NB4 (cell line): ENCODE data around the gene DNAJC27.

ENCODE experiments used
- POLR2A ChIP-seq: IDR thresholded peaks from 2 replicates; pipeline ENCODE4 v1.6.1; 2011; ENCODE audit warnings: mild to moderate bottlenecking; ENCODE audit not compliant: insufficient read length; ENCODE audit errors: extremely low read depth
- TF ChIP-seq, protein P1 (sequence below): IDR thresholded peaks from one replicate; pipeline ENCODE4 v1.5.1; 2012; ENCODE audit warnings: low read depth, low read length
- TF ChIP-seq, protein P2 (sequence below): IDR thresholded peaks from 2 replicates; pipeline ENCODE4 v1.6.1; 2011; ENCODE audit warnings: low read depth, low read length

DNA sequence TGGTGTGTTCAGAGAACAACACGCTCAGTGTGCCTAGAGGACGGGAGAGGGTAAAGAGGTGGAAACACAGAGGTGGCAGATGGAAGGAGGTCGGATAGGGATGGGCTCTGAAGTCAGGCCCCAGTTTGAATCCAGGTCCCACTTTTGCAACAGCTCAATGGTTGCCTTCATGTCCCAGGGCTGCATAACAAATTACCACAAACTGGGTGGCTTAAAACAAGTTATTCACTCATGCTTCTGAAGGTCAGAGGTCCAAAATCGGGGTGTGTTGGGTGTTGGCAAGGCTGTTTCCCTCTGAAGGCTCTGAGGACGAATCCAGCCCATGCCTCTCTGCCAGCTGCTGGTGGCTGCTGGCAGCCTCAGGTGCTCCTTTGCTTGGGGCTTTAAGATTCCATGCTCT lies 39.0 kb downstream of the DNAJC27 start:
- TF ChIP-seq, protein P1, sequence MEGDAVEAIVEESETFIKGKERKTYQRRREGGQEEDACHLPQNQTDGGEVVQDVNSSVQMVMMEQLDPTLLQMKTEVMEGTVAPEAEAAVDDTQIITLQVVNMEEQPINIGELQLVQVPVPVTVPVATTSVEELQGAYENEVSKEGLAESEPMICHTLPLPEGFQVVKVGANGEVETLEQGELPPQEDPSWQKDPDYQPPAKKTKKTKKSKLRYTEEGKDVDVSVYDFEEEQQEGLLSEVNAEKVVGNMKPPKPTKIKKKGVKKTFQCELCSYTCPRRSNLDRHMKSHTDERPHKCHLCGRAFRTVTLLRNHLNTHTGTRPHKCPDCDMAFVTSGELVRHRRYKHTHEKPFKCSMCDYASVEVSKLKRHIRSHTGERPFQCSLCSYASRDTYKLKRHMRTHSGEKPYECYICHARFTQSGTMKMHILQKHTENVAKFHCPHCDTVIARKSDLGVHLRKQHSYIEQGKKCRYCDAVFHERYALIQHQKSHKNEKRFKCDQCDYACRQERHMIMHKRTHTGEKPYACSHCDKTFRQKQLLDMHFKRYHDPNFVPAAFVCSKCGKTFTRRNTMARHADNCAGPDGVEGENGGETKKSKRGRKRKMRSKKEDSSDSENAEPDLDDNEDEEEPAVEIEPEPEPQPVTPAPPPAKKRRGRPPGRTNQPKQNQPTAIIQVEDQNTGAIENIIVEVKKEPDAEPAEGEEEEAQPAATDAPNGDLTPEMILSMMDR = no peak
- TF ChIP-seq POLR2A = no peak
- TF ChIP-seq, protein P2, sequence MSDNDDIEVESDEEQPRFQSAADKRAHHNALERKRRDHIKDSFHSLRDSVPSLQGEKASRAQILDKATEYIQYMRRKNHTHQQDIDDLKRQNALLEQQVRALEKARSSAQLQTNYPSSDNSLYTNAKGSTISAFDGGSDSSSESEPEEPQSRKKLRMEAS = no peak
